Nephron (organoid): ENCODE data around the gene KIRREL3.

ENCODE experiments used
- H3K27ac Mint-ChIP-seq, 3 experiments: 2 replicates each; pipeline ENCODE4 v1.8.0; 2020; ENCODE audit warnings: mixed read lengths in 3 of 3, mild to moderate bottlenecking in 2 of 3, moderate library complexity in 1 of 3
- H3K27me3 Mint-ChIP-seq: 2 replicates; pipeline ENCODE4 v1.8.0; 2021; ENCODE audit warnings: low read depth, mild to moderate bottlenecking, moderate library complexity, mixed read lengths
- H3K36me3 Mint-ChIP-seq: 2 replicates; pipeline ENCODE4 v1.8.0; 2020; ENCODE audit warnings: low read depth, mixed read lengths
- H3K4me1 Mint-ChIP-seq: 2 replicates; pipeline ENCODE4 v1.8.0; 2020; ENCODE audit warnings: mixed read lengths
- H3K4me3 Mint-ChIP-seq, 3 experiments: 2 replicates each; pipeline ENCODE4 v1.8.0; 2020; ENCODE audit warnings: mild to moderate bottlenecking in 3 of 3, mixed read lengths in 3 of 3, moderate library complexity in 2 of 3
- H3K9me3 Mint-ChIP-seq: 2 replicates; pipeline ENCODE4 v1.8.0; 2020; ENCODE audit warnings: mixed read lengths
- TF ChIP-seq, protein P1 (sequence below), 3 experiments: fragments of 200-600 bp; sonication (generic); IDR thresholded peaks; one replicate each; pipeline ENCODE4 v1.5.0; 2021; ENCODE audit warnings: antibody characterized with exemption in 3 of 3; ENCODE audit not compliant: unreplicated experiment in 3 of 3

KIRREL3 gene

DNA sequence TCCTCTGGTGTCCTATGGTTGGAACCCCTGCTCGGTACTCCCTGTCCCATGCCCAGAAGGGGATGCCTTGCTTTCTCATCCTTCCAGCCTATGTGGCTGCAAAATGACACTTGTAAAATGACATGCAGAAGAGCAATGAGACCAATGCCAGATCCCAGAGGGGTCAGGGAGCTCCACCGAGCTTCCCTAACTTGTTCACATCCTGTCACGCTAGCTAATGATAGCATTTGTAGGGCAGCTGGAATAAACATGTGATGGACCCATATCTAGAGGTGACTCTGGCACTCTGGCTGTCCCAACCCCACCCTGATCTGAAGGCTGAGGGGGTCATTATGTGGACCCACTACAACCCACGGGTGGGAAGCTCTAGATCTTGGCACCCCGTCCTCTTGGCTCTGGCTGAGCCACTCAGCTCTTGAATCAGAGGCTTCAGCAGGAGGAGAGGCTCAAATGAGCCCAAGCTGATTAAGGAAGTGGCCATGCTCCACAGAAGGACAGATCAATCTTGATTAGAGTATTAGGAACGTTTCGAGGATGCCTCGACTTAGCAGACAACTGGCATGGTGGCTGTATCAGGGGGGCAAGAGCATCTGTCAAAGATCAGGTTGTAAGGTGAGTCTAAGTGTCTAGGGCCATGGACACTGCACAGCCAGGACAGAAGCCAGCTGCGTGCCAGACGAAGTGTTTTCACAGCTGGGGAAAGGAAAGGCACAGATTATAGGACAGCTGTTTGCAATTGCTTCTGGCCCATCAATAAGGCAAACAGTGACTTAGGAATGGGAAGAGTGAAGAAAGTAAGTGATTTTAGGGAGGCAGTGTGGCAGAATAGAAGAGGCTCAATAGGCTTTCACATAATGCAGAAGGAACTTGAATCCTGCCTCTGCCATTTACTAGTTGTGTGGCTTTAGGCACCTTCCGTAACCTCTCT, 182.8 kb downstream of the KIRREL3 start:
- Mint-ChIP-seq H3K4me3 (no peak overlapping the region), H3K27me3 (peaks cover 4% of the 10 kb centered on the region), H3K9me3 (no peaks in the 10 kb centered on the region), H3K4me1 (peaks cover 23% of the 10 kb centered on the region), H3K36me3 (no peaks in the 10 kb centered on the region), H3K27ac (peak overlapping the region in 1 of 3 experiments; percentile 12)
- TF ChIP-seq, protein P1, sequence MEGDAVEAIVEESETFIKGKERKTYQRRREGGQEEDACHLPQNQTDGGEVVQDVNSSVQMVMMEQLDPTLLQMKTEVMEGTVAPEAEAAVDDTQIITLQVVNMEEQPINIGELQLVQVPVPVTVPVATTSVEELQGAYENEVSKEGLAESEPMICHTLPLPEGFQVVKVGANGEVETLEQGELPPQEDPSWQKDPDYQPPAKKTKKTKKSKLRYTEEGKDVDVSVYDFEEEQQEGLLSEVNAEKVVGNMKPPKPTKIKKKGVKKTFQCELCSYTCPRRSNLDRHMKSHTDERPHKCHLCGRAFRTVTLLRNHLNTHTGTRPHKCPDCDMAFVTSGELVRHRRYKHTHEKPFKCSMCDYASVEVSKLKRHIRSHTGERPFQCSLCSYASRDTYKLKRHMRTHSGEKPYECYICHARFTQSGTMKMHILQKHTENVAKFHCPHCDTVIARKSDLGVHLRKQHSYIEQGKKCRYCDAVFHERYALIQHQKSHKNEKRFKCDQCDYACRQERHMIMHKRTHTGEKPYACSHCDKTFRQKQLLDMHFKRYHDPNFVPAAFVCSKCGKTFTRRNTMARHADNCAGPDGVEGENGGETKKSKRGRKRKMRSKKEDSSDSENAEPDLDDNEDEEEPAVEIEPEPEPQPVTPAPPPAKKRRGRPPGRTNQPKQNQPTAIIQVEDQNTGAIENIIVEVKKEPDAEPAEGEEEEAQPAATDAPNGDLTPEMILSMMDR (IDR thresholded peaks at IDR 0.05; ENCODE audit: unreplicated experiment in 3 of 3), result no peak

DNA sequence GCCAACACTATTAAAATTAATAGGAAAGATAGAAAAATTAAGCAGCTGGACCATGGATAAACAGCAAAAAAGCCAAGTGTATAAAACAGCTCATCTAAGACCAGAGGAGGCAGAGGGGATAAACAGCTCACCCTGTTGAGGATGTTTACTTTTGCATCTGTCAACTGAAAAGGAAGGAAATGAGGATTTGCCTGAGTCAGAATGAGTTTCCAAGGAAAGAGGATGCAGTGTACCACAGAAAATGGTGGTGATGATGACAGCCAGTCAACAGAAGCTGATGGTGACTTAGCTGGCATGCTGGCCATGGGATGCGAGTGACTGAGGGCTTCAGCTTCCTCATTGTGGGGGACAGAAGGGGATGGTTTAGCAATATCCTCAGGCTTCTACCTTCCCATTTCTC, 183.5 kb downstream of the KIRREL3 start:
- Mint-ChIP-seq H3K4me3 (no peak overlapping the region), H3K36me3 (no peaks in the 10 kb centered on the region), H3K27ac (peak overlapping the region in 1 of 3 experiments; percentile 1), H3K4me1 (peaks cover 23% of the 10 kb centered on the region), H3K27me3 (peaks cover 4% of the 10 kb centered on the region), H3K9me3 (no peaks in the 10 kb centered on the region)
- TF ChIP-seq, protein P1 (IDR thresholded peaks at IDR 0.05; ENCODE audit: unreplicated experiment in 3 of 3), result no peak

DNA sequence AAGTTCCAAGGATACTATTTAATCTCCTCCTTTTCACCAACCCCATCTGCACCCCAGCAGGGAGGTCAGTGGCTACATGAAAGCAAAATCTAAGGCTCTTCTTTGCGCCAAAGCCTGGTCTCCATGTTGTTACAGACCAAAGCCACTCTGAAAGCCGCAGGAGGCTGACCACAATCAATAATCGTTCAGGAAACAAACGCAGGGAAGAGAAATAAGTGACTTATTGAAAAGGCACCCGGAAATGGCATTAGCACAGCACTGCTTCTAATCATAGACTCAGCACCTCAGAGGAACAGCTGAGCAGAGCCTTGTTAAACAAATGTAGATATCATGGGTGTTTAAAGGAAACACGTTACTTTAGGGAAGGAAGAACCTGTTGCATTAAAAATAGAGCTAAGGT, 183.9 kb downstream of the KIRREL3 start:
- no peak overlapping the region for H3K4me3 Mint-ChIP-seq
- TF ChIP-seq, protein P1 (IDR thresholded peaks at IDR 0.05; ENCODE audit: unreplicated experiment in 3 of 3), result no peak
- H3K27me3 Mint-ChIP-seq, result peaks cover 4% of the 10 kb centered on the region
- peaks cover 27% of the 10 kb centered on the region for H3K4me1 Mint-ChIP-seq
- H3K9me3 Mint-ChIP-seq, result no peaks in the 10 kb centered on the region
- no peaks in the 10 kb centered on the region for H3K36me3 Mint-ChIP-seq
- peak overlapping the region in 1 of 3 experiments; percentile 1 for H3K27ac Mint-ChIP-seq

DNA sequence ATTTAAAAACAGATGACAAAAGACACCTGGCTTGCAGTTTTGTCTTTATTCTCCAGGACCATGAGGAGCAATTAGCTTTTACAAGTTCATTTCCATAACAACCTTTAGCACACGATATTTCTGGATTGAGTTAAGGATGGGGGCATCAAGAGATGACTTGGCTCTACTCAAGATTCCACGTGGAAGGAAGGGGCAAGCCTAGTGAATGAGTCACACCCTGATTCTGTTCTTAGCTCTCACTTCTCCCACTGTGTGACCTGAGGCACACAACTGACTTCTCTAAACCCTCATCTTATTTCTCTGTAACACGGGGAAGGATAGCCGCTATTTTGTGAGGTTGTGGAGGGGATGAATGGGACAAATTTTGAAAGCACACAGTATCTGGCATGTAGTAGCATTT, 185.5 kb downstream of the KIRREL3 start:
- Mint-ChIP-seq H3K4me1 (peaks cover 30% of the 10 kb centered on the region), H3K36me3 (no peaks in the 10 kb centered on the region), H3K27ac (no peak overlapping the region), H3K9me3 (no peaks in the 10 kb centered on the region), H3K4me3 (no peak overlapping the region), H3K27me3 (peaks cover 4% of the 10 kb centered on the region)
- TF ChIP-seq, protein P1 (IDR thresholded peaks at IDR 0.05; ENCODE audit: unreplicated experiment in 3 of 3), result no peak

DNA sequence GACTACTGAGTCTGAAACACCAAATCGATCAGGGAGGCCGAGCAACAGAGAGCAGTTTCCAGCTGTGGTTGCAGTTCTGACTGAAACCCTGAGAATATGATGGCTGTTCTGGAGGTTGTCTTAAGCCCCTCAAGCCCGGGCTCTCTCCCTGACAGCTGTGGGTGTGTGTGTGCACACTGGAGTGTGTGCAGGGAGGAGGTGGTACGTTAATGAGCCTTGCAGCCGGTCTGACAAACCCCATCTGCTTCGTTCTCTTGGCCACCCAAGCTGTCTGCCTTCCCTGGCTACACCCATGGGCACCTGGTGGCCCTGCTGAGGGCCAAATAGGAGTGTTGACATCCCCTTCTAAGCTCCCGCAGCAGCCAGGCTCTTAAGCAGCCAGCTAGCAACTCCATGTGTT, 189.8 kb downstream of the KIRREL3 start:
- TF ChIP-seq, protein P1 (IDR thresholded peaks at IDR 0.05; ENCODE audit: unreplicated experiment in 3 of 3), result no peak
- Mint-ChIP-seq H3K4me3 (no peak overlapping the region), H3K4me1 (peaks cover 40% of the 10 kb centered on the region), H3K27me3 (no peaks in the 10 kb centered on the region), H3K9me3 (no peaks in the 10 kb centered on the region), H3K27ac (peak overlapping the region; percentile 90 to 94 (median 93)), H3K36me3 (no peaks in the 10 kb centered on the region)
